ENCODE data around the gene PIN4. TPM values are rescaled to one million over a fixed set of nuclear protein-coding genes. Genes with fewer than 3 reads are reported as not detected.

The PIN4 gene
- total and polyA plus RNA-seq, 10 of the 15 experiments (the other 5 are each of a cell fraction or from before 2014, with no cell fraction given): 8.2 to 53.6 (median 33.9) TPM

GRCh38 chrX:72202792-72203401 is 21.3 kb downstream of the PIN4 start:
- ChIA-PET CTCF (interaction anchor here (0.7 kb wide), 1 partner anchor 24 kb away, joined by 3 read pairs; no protein-coding TSS in a partner anchor), SMC1A (ENCODE audit: uncharacterized antibody, unreplicated experiment) (no interaction called here), RAD21 (ENCODE audit: unreplicated experiment) (no interaction called here), POLR2A (no interaction called here)
- H3K4me2 ChIP-seq (ENCODE audit: control insufficient read depth, insufficient read depth): no peak overlapping the region
- intact Hi-C loops (cut with micrococcal nuclease; ENCODE audit: unreplicated experiment) (no loop called here), in situ Hi-C loops (cut with MboI) (no loop called here)
- no peak for TF ChIP-seq CUX1 (IDR thresholded peaks at IDR 0.05; ENCODE audit: insufficient replicate concordance, low read depth, low read length)
- no peak for TF ChIP-seq NRF1 (conservative IDR thresholded peaks at IDR 0.05; ENCODE audit: low read depth, low read length)
- 42% methylated on average over 4 of the region's 4 CpGs for WGBS (ENCODE audit: insufficient coverage, insufficient replicate concordance, low lambda C conversion rate, missing lambda C conversion rate)
- H3K27me3 ChIP-seq (replicated peaks in 1 of 2; ENCODE audit: control insufficient read depth in 2 of 2, insufficient read depth in 2 of 2, low read length in 1 of 2): no peaks in the 10 kb centered on the region
- ATAC-seq (no peak), FAIRE-seq (no peak), DNase-seq (ENCODE audit: low read depth, low spot score) (no peak)
- H3K9me3 ChIP-seq (replicated peaks; ENCODE audit: control insufficient read depth, insufficient read depth, low read length): no peaks in the 10 kb centered on the region
- no peaks in the 10 kb centered on the region for H3K79me2 ChIP-seq (ENCODE audit: control insufficient read depth, insufficient read depth, low read length)
- H3K4me1 ChIP-seq (ENCODE audit: control insufficient read depth, insufficient read depth, low read length): no peaks in the 10 kb centered on the region
- H3K36me3 ChIP-seq (ENCODE audit: control insufficient read depth in 2 of 2, insufficient read depth in 2 of 2, low read length in 1 of 2): peaks cover 0 to 2% of the 10 kb centered on the region in 2 experiments; a peak in 1 of 4 replicates
- H3K9ac ChIP-seq (ENCODE audit: control insufficient read depth, insufficient read depth, low read length): no peak overlapping the region
- BruUV-seq (replicated peaks): no TSS peak
- H3K4me3 ChIP-seq: no peak overlapping the region
- H3K27ac ChIP-seq (ENCODE audit: control insufficient read depth, insufficient read depth): no peak overlapping the region
- no peaks in the 10 kb centered on the region for H4K20me1 ChIP-seq (ENCODE audit: control insufficient read depth, insufficient read depth)
- H2AFZ ChIP-seq (ENCODE audit: control insufficient read depth, low read depth, low read length): no peak overlapping the region

Measured in GM12878 (cell line).